B cell (primary cell): ENCODE measurements around the gene ETS1. TPM values are rescaled to one million over a fixed set of nuclear protein-coding genes. Genes with fewer than 3 reads are reported as not detected.
A peak's percentile ranks its signal among the peaks of the same experiment; 100 is the strongest.

Experiments used
- ATAC-seq: fragments of 200-7000 bp; cut with Tn5 transposase; one replicate; pipeline ENCODE4 v1.10.0; 2021; ENCODE audit warnings: low read depth, mild to moderate bottlenecking, moderate number of reproducible peaks, moderate library complexity
- CTCF ChIA-PET: fragments of 350-600 bp; sonication (Branson Sonifier 250); formaldehyde crosslinking; loops from one replicate; lab custom pipeline; 2021; ENCODE audit warnings: antibody characterized with exemption, inconsistent platforms; lab: Charles Lee
- POLR2A ChIA-PET: fragments of 350-600 bp; sonication (Branson Sonifier 250); formaldehyde crosslinking; loops from one replicate; lab custom pipeline; 2021; ENCODE audit warnings: antibody characterized with exemption; lab: Charles Lee
- DNase-seq: peaks from one replicate; pipeline ENCODE4 v3.0.0; 2013
- H2AFZ ChIP-seq: 2 replicates; pipeline ENCODE4 v1.6.1; 2012; ENCODE audit warnings: mild to moderate bottlenecking, low read depth, low read length; ENCODE audit not compliant: insufficient read depth, poor library complexity, severe bottlenecking
- H3K27ac ChIP-seq, 2 donors: 1 replicate in 1 of 2; 2 replicates in 1 of 2; pipeline ENCODE4 v1.5.1; 2012 to 2013; ENCODE audit warnings: low read length in 2 of 2, mild to moderate bottlenecking in 2 of 2, moderate library complexity in 1 of 2
- H3K27me3 ChIP-seq, 4 experiments: fragments of 200-600 bp in 1 of 4; sonication (generic) in 1 of 4; replicated peaks in 1 of 4; 1 replicate in 2 of 4; 2 replicates in 2 of 4; pipeline versions ENCODE4 v1.6.1 to v1.7.0; 2013 to 2016; ENCODE audit warnings: low read length in 3 of 4, mild to moderate bottlenecking in 2 of 4, mixed read lengths in 1 of 4, moderate library complexity in 1 of 4; ENCODE audit not compliant: insufficient read depth in 4 of 4, control insufficient read depth in 3 of 4; ENCODE audit errors: control extremely low read depth in 1 of 4
- H3K36me3 ChIP-seq, 2 experiments: replicated peaks in 1 of 2; 1 replicate in 1 of 2; 2 replicates in 1 of 2; pipeline versions ENCODE4 v1.6.1 to v1.7.1; 2013; ENCODE audit warnings: low read length in 1 of 2; ENCODE audit not compliant: insufficient read depth in 2 of 2, control insufficient read depth in 1 of 2; ENCODE audit errors: control extremely low read depth in 1 of 2, extremely low read depth in 1 of 2
- H3K4me1 ChIP-seq, 2 donors: fragments of 200-600 bp in 1 of 2; sonication (generic) in 1 of 2; 1 replicate in 1 of 2; 2 replicates in 1 of 2; pipeline versions ENCODE4 v1.5.1 to v1.6.1; 2013 to 2017; ENCODE audit warnings: low read length in 2 of 2; ENCODE audit not compliant: control insufficient read depth in 2 of 2, insufficient read depth in 2 of 2
- H3K4me2 ChIP-seq: replicated peaks from 2 replicates; pipeline ENCODE3; 2012; ENCODE audit warnings: mild to moderate bottlenecking, low read depth, low read length; ENCODE audit not compliant: poor library complexity, severe bottlenecking
- H3K4me3 ChIP-seq, 5 experiments: fragments of 200-600 bp in 1 of 5; sonication (generic) in 1 of 5; 1 replicate in 3 of 5; 2 replicates in 2 of 5; pipeline versions ENCODE4 v1.5.1 to v1.7.0; 2011 to 2016; ENCODE audit warnings: low read length in 4 of 5, mild to moderate bottlenecking in 4 of 5, low read depth in 2 of 5, control low read depth in 1 of 5, moderate library complexity in 1 of 5; ENCODE audit not compliant: insufficient read depth in 1 of 5; ENCODE audit errors: control extremely low read depth in 1 of 5, extremely low read depth in 1 of 5
- H3K79me2 ChIP-seq: fragments of 200-600 bp; sonication (generic); one replicate; pipeline ENCODE4 v1.6.0; 2016; ENCODE audit warnings: low read length; ENCODE audit not compliant: control insufficient read depth, insufficient read depth
- H3K9ac ChIP-seq: fragments of 200-600 bp; sonication (generic); 2 replicates; pipeline ENCODE4 v1.6.1; 2017; ENCODE audit warnings: mild to moderate bottlenecking, low read length, moderate library complexity
- H3K9me3 ChIP-seq, 3 donors: one replicate each; pipeline versions ENCODE4 v1.6.1 to v1.7.1; 2013; ENCODE audit warnings: low read length in 2 of 3; ENCODE audit not compliant: control insufficient read depth in 2 of 3, insufficient read depth in 1 of 3; ENCODE audit errors: control extremely low read depth in 1 of 3
- H4K20me1 ChIP-seq: 2 replicates; pipeline ENCODE4 v1.6.0; 2012; ENCODE audit warnings: mild to moderate bottlenecking, low read length; ENCODE audit not compliant: insufficient read depth, control insufficient read depth, poor library complexity, severe bottlenecking
- H3K27ac Mint-ChIP-seq: one replicate; pipeline ENCODE4 v1.8.0; 2021; ENCODE audit warnings: mixed read lengths
- H3K27me3 Mint-ChIP-seq: one replicate; pipeline ENCODE4 v1.8.0; 2021; ENCODE audit warnings: mixed read lengths
- H3K4me1 Mint-ChIP-seq: one replicate; pipeline ENCODE4 v1.8.0; 2021; ENCODE audit warnings: mixed read lengths
- H3K4me3 Mint-ChIP-seq: one replicate; pipeline ENCODE4 v1.8.0; 2021; ENCODE audit warnings: mixed read lengths
- H3K9me3 Mint-ChIP-seq: one replicate; pipeline ENCODE4 v1.8.0; 2022; ENCODE audit warnings: mixed read lengths; ENCODE audit not compliant: insufficient read depth
- CTCF ChIP-seq: fragments of 200-600 bp; IDR thresholded peaks from one replicate; pipeline ENCODE4 v1.8.0; 2022; ENCODE audit warnings: antibody characterized with exemption, mild to moderate bottlenecking
- EZH2 ChIP-seq: IDR thresholded peaks from 2 replicates; pipeline ENCODE4 v1.6.1; 2012; ENCODE audit warnings: borderline replicate concordance, low read depth, mild to moderate bottlenecking, moderate library complexity, low read length; ENCODE audit not compliant: insufficient read depth, poor library complexity, severe bottlenecking
- WGBS: methylation state at CpG from one replicate; pipeline ENCODE4 v1.1.5; 2013; ENCODE audit warnings: missing lambda C conversion rate; ENCODE audit not compliant: insufficient coverage; 5-methylcytosine and 5-hydroxymethylcytosine counted together
- intact Hi-C: fragments of 100-400 bp; cut with micrococcal nuclease; formaldehyde crosslinking; loops from one replicate; pipeline ENCODE4 v1.10.0; 2022
- polyA plus RNA-seq: library from polyadenylated mRNA; depleted of rRNA; stranded (reverse); fragments of >200 nt; gene quantifications from 2 replicates; pipeline ENCODE4 v1.2.3, GENCODE V29; 2012
- total RNA-seq, 2 donors: library from RNA; stranded (reverse); fragments of 120-200 nt in 1 of 2; gene quantifications; 1 replicate in 1 of 2; 2 replicates in 1 of 2; pipeline versions ENCODE4 v1.2.3 to v1.2.4, GENCODE V29; 2013 to 2022

Gene ETS1
- total and polyA plus RNA-seq, 2 donors (not counting 1 experiment from before 2014, with no cell fraction given) = 115 to 271 TPM

- H3K4me2 ChIP-seq = peak overlapping the region; percentile 65
These were observed 116.2 kb downstream of the ETS1 start for GRCh38 chr11:128471138-128471661.

More at GRCh38 chr11:128471138-128471661, 116.2 kb downstream of the ETS1 start:
- ChIA-PET POLR2A (interaction anchor here (1.0 to 4.3 kb wide), 7 partner anchors 11 to 181 kb away, joined by 3 to 29 read pairs (median 5); no protein-coding TSS in a partner anchor), CTCF (interaction anchor here (0.7 to 8.7 kb wide), 19 partner anchors 8 to 360 kb away, joined by 3 to 51 read pairs (median 5); no protein-coding TSS in a partner anchor)
- Mint-ChIP-seq H3K9me3 (no peaks in the 10 kb centered on the region), H3K27me3 (no peaks in the 10 kb centered on the region), H3K27ac (peak overlapping the region; percentile 89), H3K4me3 (peak overlapping the region; percentile 71), H3K4me1 (peaks cover 97% of the 10 kb centered on the region)
- ATAC-seq = peak; percentile 61
- peaks cover 81% of the 10 kb centered on the region for H3K79me2 ChIP-seq
- peak overlapping the region; percentile 74 to 90 for H3K27ac ChIP-seq
- peak overlapping the region; percentile 55 for H3K9ac ChIP-seq
- peaks cover 98 to 100% of the 10 kb centered on the region in 2 donors for H3K4me1 ChIP-seq
- intact Hi-C loops = loop anchor here (1.0 to 5.0 kb wide), 6 partner anchors 36 to 181 kb away; no protein-coding TSS in a partner anchor
- DNase-seq = peak; percentile 76
- H3K36me3 ChIP-seq = peaks cover 10 to 75% of the 10 kb centered on the region in 2 experiments
- no peaks in the 10 kb centered on the region for H3K9me3 ChIP-seq
- no peak overlapping the region for H2AFZ ChIP-seq
- no peak for TF ChIP-seq EZH2
- TF ChIP-seq CTCF = no peak
- peaks cover 7% of the 10 kb centered on the region for H4K20me1 ChIP-seq
- H3K27me3 ChIP-seq = no peaks in the 10 kb centered on the region
- WGBS = 23% methylated on average over 1 of the region's 3 CpGs
- H3K4me3 ChIP-seq = peak overlapping the region in 3 of 5 experiments; percentile 12 to 54 (median 25)
